Peyer's patch (tissue), 4 donors: ENCODE results near the gene IGFBP2. TPM values are rescaled to one million over a fixed set of nuclear protein-coding genes. Genes with fewer than 3 reads are reported as not detected.
"Not testable (repeated sequence)": the region's sequence is repeated elsewhere in the genome, so short reads cannot be mapped to it uniquely, and the experiment has no call there.

Experiments
- DNase-seq, 3 donors: peaks; one replicate each; pipeline ENCODE4 v3.0.0-alpha.2; 2017 to 2019
- H3K27ac ChIP-seq, 4 donors: fragments of 200-600 bp; sonication (generic); one replicate each; pipeline ENCODE4 v1.5.1; 2016 to 2019
- H3K27me3 ChIP-seq, 2 donors: fragments of 200-600 bp; sonication (generic); one replicate each; pipeline ENCODE4 v1.5.1; 2019
- H3K36me3 ChIP-seq, 3 donors: fragments of 200-600 bp; sonication (generic); one replicate each; pipeline ENCODE4 v1.5.1; 2016 to 2019
- H3K4me1 ChIP-seq, 4 donors: fragments of 200-600 bp; sonication (generic); one replicate each; pipeline ENCODE4 v1.5.1; 2016 to 2019
- H3K4me3 ChIP-seq, 4 donors: fragments of 200-600 bp; sonication (generic); 1 replicate in 3 of 4; 2 replicates in 1 of 4; pipeline ENCODE4 v1.5.1; 2016 to 2019; ENCODE audit warnings: mild to moderate bottlenecking in 1 of 4
- H3K9me3 ChIP-seq, 4 donors: fragments of 200-600 bp; sonication (generic); one replicate each; pipeline ENCODE4 v1.5.1; 2016 to 2019; ENCODE audit warnings: mild to moderate bottlenecking in 1 of 4
- CTCF ChIP-seq, 6 experiments: fragments of 450-650 bp in 4 of 6; fragments of 200-600 bp in 2 of 6; sonication (generic) in 1 of 6; IDR thresholded peaks; one replicate each; pipeline ENCODE4 v1.5.1; 2017 to 2019; ENCODE audit warnings: antibody characterized with exemption in 6 of 6, mild to moderate bottlenecking in 3 of 6, moderate library complexity in 1 of 6
- POLR2A ChIP-seq, 2 donors: fragments of 450-650 bp; IDR thresholded peaks; one replicate each; pipeline ENCODE4 v1.5.1; 2017; ENCODE audit warnings: antibody characterized with exemption in 2 of 2, mild to moderate bottlenecking in 2 of 2, moderate library complexity in 2 of 2
- total RNA-seq, 4 donors: library from RNA; depleted of rRNA; stranded (reverse); fragments of >200 nt; gene quantifications; one replicate each; pipeline ENCODE4 v1.1.0, GENCODE V29; 2016

Gene IGFBP2
- total RNA-seq, 4 donors from 2014 or later, result 24.8 to 51.9 (median 44.6) TPM

GRCh38 chr2:216596980-216597509 lies 36.2 kb upstream of the IGFBP2 start:
- no peak overlapping the region for H3K27ac ChIP-seq
- DNase-seq, result no peak
- H3K4me1 ChIP-seq, result no peaks in the 10 kb centered on the region
- no peaks in the 10 kb centered on the region for H3K36me3 ChIP-seq
- no peaks in the 10 kb centered on the region for H3K27me3 ChIP-seq
- TF ChIP-seq POLR2A (IDR thresholded peaks at IDR 0.05), result no peak
- no peak for TF ChIP-seq CTCF (IDR thresholded peaks at IDR 0.05)
- H3K4me3 ChIP-seq, result no peak overlapping the region
- H3K9me3 ChIP-seq, result no peaks in the 10 kb centered on the region

GRCh38 chr2:216597825-216598224 lies 35.4 kb upstream of the IGFBP2 start:
- H3K9me3 ChIP-seq, H3K36me3 ChIP-seq, DNase-seq, H3K4me3 ChIP-seq, H3K27me3 ChIP-seq, H3K27ac ChIP-seq, H3K4me1 ChIP-seq: not testable (repeated sequence)

- no peaks in the 10 kb centered on the region for H3K27me3 ChIP-seq
- no peak for DNase-seq
- H3K27ac ChIP-seq, result no peak overlapping the region
Measured at GRCh38 chr2:216601632-216602409, 31.4 kb upstream of the IGFBP2 start.

GRCh38 chr2:216603010-216603883 lies 30.0 kb upstream of the IGFBP2 start:
- Histone ChIP-seq H3K9me3 (no peaks in the 10 kb centered on the region), H3K27me3 (no peaks in the 10 kb centered on the region), H3K4me1 (peaks cover 0 to 7% (median 0%) of the 10 kb centered on the region in 4 donors), H3K4me3 (no peak overlapping the region), H3K36me3 (no peaks in the 10 kb centered on the region), H3K27ac (no peak overlapping the region)
- no peak for TF ChIP-seq CTCF (IDR thresholded peaks at IDR 0.05)
- no peak for TF ChIP-seq POLR2A (IDR thresholded peaks at IDR 0.05)
- no peak for DNase-seq

More at GRCh38 chr2:216601632-216602409, 31.4 kb upstream of the IGFBP2 start:
- no peak overlapping the region for H3K4me3 ChIP-seq
- TF ChIP-seq CTCF (IDR thresholded peaks at IDR 0.05) (no peak), POLR2A (IDR thresholded peaks at IDR 0.05) (no peak)
- no peaks in the 10 kb centered on the region for H3K9me3 ChIP-seq
- no peaks in the 10 kb centered on the region for H3K36me3 ChIP-seq
- H3K4me1 ChIP-seq, result peaks cover 0 to 7% (median 0%) of the 10 kb centered on the region in 4 donors

- Histone ChIP-seq H3K27ac (no peak overlapping the region), H3K9me3 (no peaks in the 10 kb centered on the region), H3K4me1 (peaks cover 0 to 7% (median 0%) of the 10 kb centered on the region in 4 donors), H3K36me3 (no peaks in the 10 kb centered on the region), H3K27me3 (no peaks in the 10 kb centered on the region), H3K4me3 (no peak overlapping the region)
- no peak for DNase-seq
- TF ChIP-seq POLR2A (IDR thresholded peaks at IDR 0.05) (no peak), CTCF (IDR thresholded peaks at IDR 0.05) (no peak)
Measured at GRCh38 chr2:216603884-216604245, 29.4 kb upstream of the IGFBP2 start.

- Histone ChIP-seq H3K4me1 (peaks cover 0 to 7% (median 0%) of the 10 kb centered on the region in 4 donors), H3K9me3 (no peaks in the 10 kb centered on the region), H3K36me3 (no peaks in the 10 kb centered on the region), H3K4me3 (no peak overlapping the region), H3K27ac (no peak overlapping the region), H3K27me3 (no peaks in the 10 kb centered on the region)
- DNase-seq, result no peak
- TF ChIP-seq CTCF (IDR thresholded peaks at IDR 0.05) (no peak), POLR2A (IDR thresholded peaks at IDR 0.05) (no peak)
Measured at GRCh38 chr2:216604458-216604857, 28.8 kb upstream of the IGFBP2 start.
